Measurements from ENCODE around the gene ENPP1.

ENPP1 gene

GRCh38 chr6:131807644-131808459 lies at the start of gene ENPP1:
Gene ENPP1, plus strand, starts transcription at chr6:131808020. Its CDS starts 16 bp downstream, at chr6:131808036.
- DNase-seq (ENCODE audit: low read depth in 2 of 2), result no peak

DNA sequence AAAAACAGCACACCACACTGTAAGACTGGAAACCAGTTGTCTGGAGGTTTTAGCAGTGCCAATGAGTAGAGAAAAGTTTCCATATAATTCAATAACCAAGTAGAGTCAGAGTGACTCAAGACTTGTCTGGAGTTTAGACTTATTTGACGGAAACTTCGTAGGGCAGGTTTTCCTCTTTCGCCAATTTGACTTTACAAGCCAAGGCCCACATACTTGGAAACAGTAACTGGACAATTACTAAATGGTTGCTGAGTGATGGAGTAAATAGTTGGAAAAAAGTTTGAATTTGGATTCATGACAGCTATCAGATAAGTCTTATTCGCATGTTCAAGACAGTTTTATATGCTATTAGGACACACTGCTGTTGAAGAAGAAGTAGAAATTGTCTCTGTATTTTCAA lies 48.9 kb upstream of the ENPP1 start:
- DNase-seq (ENCODE audit: low read depth in 2 of 2), result no peak

- DNase-seq (ENCODE audit: low read depth in 2 of 2), result peak in 1 of 2 experiments; percentile 34
Observed at GRCh38 chr6:131761060-131761761, 46.6 kb upstream of the ENPP1 start.

DNA sequence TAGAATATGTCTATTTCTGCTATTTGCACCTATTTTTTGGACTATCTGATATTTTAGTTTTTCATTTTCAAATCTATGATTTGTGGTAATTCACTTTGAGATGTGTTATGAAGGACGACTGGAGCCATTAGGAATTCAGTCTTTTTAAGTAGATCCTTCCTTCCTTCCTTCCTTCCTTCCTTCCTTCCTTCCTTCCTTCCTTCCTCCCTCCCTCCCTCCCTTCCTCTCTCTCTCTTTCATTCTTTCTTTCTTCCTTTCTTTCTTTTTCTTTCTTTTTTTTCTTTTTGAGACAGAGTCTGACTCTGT lies 46.1 kb upstream of the ENPP1 start:
- no peak for DNase-seq (ENCODE audit: low read depth in 2 of 2)

- DNase-seq (ENCODE audit: low read depth in 2 of 2), result no peak
Observed at GRCh38 chr6:131762984-131763383, 44.8 kb upstream of the ENPP1 start.

GRCh38 chr6:131763749-131764148 lies 44.1 kb upstream of the ENPP1 start:
- no peak for DNase-seq (ENCODE audit: low read depth in 2 of 2)

- DNase-seq (ENCODE audit: low read depth in 2 of 2), result peak in 1 of 2 experiments; percentile 25
Observed at GRCh38 chr6:131764350-131764749, 43.5 kb upstream of the ENPP1 start.

GRCh38 chr6:131765081-131765803 lies 42.6 kb upstream of the ENPP1 start:
- peak; percentile 69 to 70 for DNase-seq (ENCODE audit: low read depth in 2 of 2)

- DNase-seq (ENCODE audit: low read depth in 2 of 2), result no peak
Observed at GRCh38 chr6:131765804-131766135, 42.0 kb upstream of the ENPP1 start.

GRCh38 chr6:131766631-131767030 lies 41.2 kb upstream of the ENPP1 start:
- no peak for DNase-seq (ENCODE audit: low read depth in 2 of 2)

GRCh38 chr6:131768964-131769363 lies 38.9 kb upstream of the ENPP1 start:
- DNase-seq (ENCODE audit: low read depth in 2 of 2), result no peak

DNA sequence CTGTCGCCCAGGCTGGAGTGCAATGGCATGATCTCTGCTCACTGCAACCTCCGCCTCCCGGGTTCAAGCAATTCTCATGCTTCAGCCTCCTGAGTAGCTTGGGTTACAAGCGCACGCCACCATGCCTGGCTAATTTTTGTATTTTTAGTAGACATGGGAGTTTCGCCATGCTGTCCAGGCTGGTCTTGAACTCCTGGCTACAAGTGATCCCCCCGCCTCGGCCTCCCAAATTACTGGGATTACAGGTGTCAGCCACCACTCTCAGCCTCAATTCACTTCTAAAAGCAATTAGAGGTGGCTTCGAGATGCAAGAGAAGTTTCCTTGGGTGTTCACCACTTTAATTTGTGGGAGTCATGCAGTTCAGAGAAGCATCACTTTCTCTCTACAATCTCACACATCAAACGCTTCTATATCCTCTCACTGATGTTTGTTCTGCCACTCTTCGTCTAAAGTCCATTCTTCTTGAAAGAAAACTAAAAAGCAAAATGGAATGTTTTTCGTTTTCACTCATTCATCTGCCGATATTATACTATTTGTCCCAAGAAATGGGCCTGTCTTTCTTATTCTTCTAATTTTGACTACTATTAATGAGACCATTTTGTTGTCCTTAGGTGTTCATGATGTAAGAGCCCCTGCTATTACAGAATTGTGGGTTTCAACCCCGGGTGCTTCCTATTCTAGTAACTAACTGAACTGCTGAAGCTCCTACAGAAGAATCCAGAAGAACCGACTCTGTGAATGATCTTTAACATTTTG lies 38.3 kb upstream of the ENPP1 start:
- no peak for DNase-seq (ENCODE audit: low read depth in 2 of 2)

DNA sequence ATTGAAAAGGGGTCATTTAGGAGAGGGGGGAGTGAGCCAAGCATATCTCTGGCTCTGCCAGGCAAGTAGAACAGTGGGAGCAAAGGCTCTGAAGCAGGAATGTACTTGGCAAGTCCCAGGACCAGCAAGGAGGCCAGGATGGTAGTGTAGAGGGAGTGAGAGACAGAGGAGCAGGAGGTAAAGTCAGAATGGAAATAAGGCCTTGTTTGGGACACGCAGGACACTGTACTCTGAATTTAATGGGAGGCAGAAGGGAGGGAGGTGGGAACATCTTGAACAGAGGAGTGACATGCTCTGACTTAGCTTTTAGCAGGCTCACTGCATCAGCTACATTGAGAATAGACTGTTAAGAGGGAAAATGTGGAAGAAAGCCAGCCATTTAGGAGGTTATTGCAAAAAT lies 37.0 kb upstream of the ENPP1 start:
- DNase-seq (ENCODE audit: low read depth in 2 of 2), result no peak

- no peak for DNase-seq (ENCODE audit: low read depth in 2 of 2)
Observed at GRCh38 chr6:131773284-131773950, 34.4 kb upstream of the ENPP1 start.

- no peak for DNase-seq (ENCODE audit: low read depth in 2 of 2)
Observed at GRCh38 chr6:131775886-131776285, 31.9 kb upstream of the ENPP1 start.

- DNase-seq (ENCODE audit: low read depth in 2 of 2), result no peak
Observed at GRCh38 chr6:131776985-131777384, 30.8 kb upstream of the ENPP1 start.

- DNase-seq (ENCODE audit: low read depth in 2 of 2), result no peak
Observed at GRCh38 chr6:131778169-131778568, 29.7 kb upstream of the ENPP1 start.

DNA sequence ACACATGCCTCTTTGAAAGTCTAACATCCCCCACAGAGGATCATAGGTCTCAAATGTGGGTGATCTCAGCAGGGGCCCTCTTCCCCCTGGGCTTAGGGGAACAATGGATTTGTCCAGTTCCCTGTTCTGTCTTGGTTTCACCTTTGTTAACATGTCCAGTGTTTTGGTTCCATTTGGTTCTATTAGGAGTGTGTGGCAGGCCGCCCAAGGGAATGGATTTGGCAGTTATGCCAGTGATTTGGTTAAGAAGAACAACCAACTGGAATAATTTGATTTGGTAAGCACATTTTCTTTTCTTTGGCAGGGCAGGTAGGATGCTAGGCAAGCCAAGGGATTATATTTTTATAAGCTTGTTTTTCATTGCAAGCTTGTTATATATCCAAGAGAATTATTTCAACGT lies 28.5 kb upstream of the ENPP1 start:
- DNase-seq (ENCODE audit: low read depth in 2 of 2), result no peak

DNA sequence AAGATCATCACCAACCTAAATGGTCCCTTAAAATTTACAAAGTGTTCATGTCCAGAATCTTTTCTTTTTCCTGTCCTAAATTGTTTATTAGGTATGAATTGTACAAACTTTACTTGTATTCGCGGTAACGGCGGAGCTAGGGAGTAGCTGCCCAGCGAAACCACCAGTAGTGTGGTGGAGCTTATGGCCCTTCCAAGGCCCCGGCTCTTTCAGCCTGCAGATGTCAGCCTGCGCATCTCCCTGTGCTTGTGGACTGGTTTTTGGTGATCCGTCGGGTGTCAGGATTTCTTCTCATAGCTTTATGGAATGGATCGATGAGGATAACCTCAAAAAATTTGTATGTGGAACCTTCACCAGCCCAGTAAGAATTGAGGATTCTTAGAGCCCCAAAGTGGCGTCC lies 27.2 kb upstream of the ENPP1 start:
- DNase-seq (ENCODE audit: low read depth in 2 of 2), result no peak

DNA sequence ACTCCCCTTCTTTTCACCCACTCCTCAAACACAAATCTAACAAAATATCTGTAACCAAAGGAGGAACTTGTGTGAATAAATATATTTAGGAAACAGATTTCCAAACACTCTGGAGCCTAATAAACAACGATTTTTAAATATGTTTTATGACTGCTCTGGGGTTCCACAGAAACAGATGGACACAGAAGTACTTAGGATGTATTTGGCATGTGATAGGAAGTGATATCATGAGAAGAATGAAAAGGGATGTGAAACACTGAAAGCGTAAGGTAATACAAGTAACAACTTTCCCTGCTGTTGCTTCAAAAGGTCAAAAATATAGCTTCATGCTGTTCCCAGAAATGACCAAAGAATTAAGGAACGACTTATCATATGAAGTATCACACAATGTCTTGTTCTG lies 26.1 kb upstream of the ENPP1 start:
- DNase-seq (ENCODE audit: low read depth in 2 of 2), result no peak

DNA sequence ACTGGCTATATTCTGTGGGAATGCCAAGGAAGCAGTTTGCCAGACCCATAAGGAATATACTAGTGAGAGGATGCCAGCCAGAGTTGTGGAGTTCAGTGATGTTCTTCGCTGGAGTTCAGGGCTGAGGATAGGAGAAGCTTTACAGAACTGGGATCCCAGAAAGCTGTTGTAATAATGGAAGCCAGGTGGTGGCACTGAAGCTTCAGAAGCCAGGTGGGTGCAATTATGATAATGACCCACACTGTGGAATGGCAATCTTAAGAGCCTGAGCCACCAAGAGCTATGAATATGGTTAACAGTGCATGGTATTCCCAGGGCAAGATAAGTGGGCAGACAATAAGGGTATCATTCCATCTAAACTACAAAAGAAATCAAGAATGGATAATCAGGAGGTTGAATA lies 25.1 kb upstream of the ENPP1 start:
- no peak for DNase-seq (ENCODE audit: low read depth in 2 of 2)

- peak; percentile 49 to 57 for DNase-seq (ENCODE audit: low read depth in 2 of 2)
Observed at GRCh38 chr6:131784561-131784960, 23.3 kb upstream of the ENPP1 start.

All from fibroblast of skin of left biceps (primary cell).